GM12878 (cell line): ENCODE data around the gene YIF1A. TPM values are rescaled to one million over a fixed set of nuclear protein-coding genes. Genes with fewer than 3 reads are reported as not detected.

Experiments used
- BCL11A ChIP-seq: IDR thresholded peaks from 2 replicates; pipeline ENCODE4 v1.6.1; 2011; ENCODE audit warnings: low read depth, low read length
- CREB1 ChIP-seq: IDR thresholded peaks from 2 replicates; pipeline ENCODE4 v1.6.1; 2012; ENCODE audit warnings: low read depth, mild to moderate bottlenecking, inconsistent platforms
- CTCF ChIP-seq, 3 experiments: IDR thresholded peaks in 2 of 3; conservative IDR thresholded peaks in 1 of 3; 2 replicates each; pipeline ENCODE4 v1.5.1; 2011; ENCODE audit warnings: low read depth in 3 of 3, low read length in 3 of 3, mild to moderate bottlenecking in 3 of 3, control low read depth in 2 of 3, moderate library complexity in 2 of 3, inconsistent platforms in 1 of 3, mixed read lengths in 1 of 3; ENCODE audit not compliant: control insufficient read depth in 2 of 3, insufficient read depth in 1 of 3; ENCODE audit errors: extremely low read depth in 1 of 3
- DPF2 ChIP-seq: fragments of 450-650 bp; IDR thresholded peaks from 2 replicates; pipeline ENCODE4 v1.6.1; 2017; ENCODE audit warnings: mild to moderate bottlenecking
- EZH2 ChIP-seq: IDR thresholded peaks from 2 replicates; pipeline ENCODE4 v1.6.1; 2012; ENCODE audit warnings: low read depth, mild to moderate bottlenecking, control low read depth, inconsistent platforms, low read length, borderline replicate concordance; ENCODE audit not compliant: control insufficient read depth
- FOXM1 ChIP-seq: IDR thresholded peaks from 2 replicates; pipeline ENCODE4 v1.6.1; 2012; ENCODE audit warnings: low read depth, mild to moderate bottlenecking, inconsistent platforms, low read length, moderate library complexity
- IKZF2 ChIP-seq, 2 experiments: fragments of 450-650 bp; IDR thresholded peaks; 2 replicates each; pipeline ENCODE4 v1.6.1; 2017; ENCODE audit warnings: mild to moderate bottlenecking in 2 of 2, moderate library complexity in 2 of 2
- JUNB ChIP-seq: IDR thresholded peaks from 2 replicates; pipeline ENCODE4 v1.6.1; 2016; ENCODE audit warnings: antibody characterized with exemption, mild to moderate bottlenecking
- NRF1 ChIP-seq: conservative IDR thresholded peaks from 2 replicates; pipeline ENCODE4 v1.6.1; 2011; ENCODE audit warnings: mild to moderate bottlenecking, low read depth, low read length, improper control_type of control experiment
- RAD21 ChIP-seq: IDR thresholded peaks from 2 replicates; pipeline ENCODE4 v1.6.1; 2011; ENCODE audit warnings: mild to moderate bottlenecking, low read depth, low read length, moderate library complexity; ENCODE audit not compliant: insufficient read depth
- RUNX3 ChIP-seq: IDR thresholded peaks from 2 replicates; pipeline ENCODE4 v1.6.1; 2012; ENCODE audit warnings: low read length, inconsistent platforms
- SIN3A ChIP-seq: IDR thresholded peaks from 2 replicates; pipeline ENCODE4 v1.6.1; 2012; ENCODE audit warnings: low read depth, low read length, improper control_type of control experiment
- SREBF1 ChIP-seq: IDR thresholded peaks from 2 replicates; pipeline ENCODE4 v1.6.1; 2012; ENCODE audit warnings: mild to moderate bottlenecking, low read length
- SUZ12 ChIP-seq: fragments of 200-600 bp; sonication (generic); IDR thresholded peaks from one replicate; pipeline ENCODE4 v1.6.1; 2018; ENCODE audit warnings: antibody characterized with exemption, mild to moderate bottlenecking; ENCODE audit not compliant: unreplicated experiment
- YBX1 ChIP-seq: fragments of 450-650 bp; IDR thresholded peaks from 2 replicates; pipeline ENCODE4 v1.6.1; 2016; ENCODE audit warnings: antibody characterized with exemption
- YY1 ChIP-seq: IDR thresholded peaks from 2 replicates; pipeline ENCODE4 v1.6.1; 2011; ENCODE audit warnings: low read depth, mild to moderate bottlenecking, low read length
- ZNF207 ChIP-seq: fragments of 450-650 bp; IDR thresholded peaks from 2 replicates; pipeline ENCODE4 v1.6.1; 2014; ENCODE audit warnings: antibody characterized with exemption, mild to moderate bottlenecking, borderline replicate concordance
- polyA plus RNA-seq, 11 experiments: library from polyadenylated mRNA; depleted of rRNA in 4 of 11; unstranded in 6 of 11; stranded (reverse) in 5 of 11; fragments of >200 nt; fragmentation: Nextera tagmentation in 4 of 11; fragmentation: Illumina TruSeq in 1 of 11; extraction: Ambion mirVana in 4 of 11; extraction: Trizol in 1 of 11; gene quantifications; 1 replicate in 1 of 11; 2 replicates in 10 of 11; pipeline versions ENCODE4 v1.2.1 to v1.2.3, GENCODE V29; 2011 to 2016; ENCODE audit warnings: inconsistent platforms in 2 of 11, missing spikeins in 2 of 11, low read depth in 1 of 11
- total RNA-seq, 4 experiments: library from RNA; depleted of rRNA in 3 of 4; stranded (reverse); fragments of >200 nt in 3 of 4; fragmentation: Illumina TruSeq in 1 of 4; extraction: Trizol in 1 of 4; gene quantifications; 2 replicates each; pipeline versions ENCODE4 v1.2.1 to v1.2.3, GENCODE V29; 2013 to 2021
- TF ChIP-seq, protein P1 (sequence below): fragments of 150-350 bp; IDR thresholded peaks from 2 replicates; pipeline ENCODE4 v1.6.1; 2014; ENCODE audit warnings: mild to moderate bottlenecking, low read depth, low read length
- TF ChIP-seq, protein P2 (sequence below): fragments of 450-650 bp; IDR thresholded peaks from 2 replicates; pipeline ENCODE4 v1.6.1; 2018; ENCODE audit warnings: borderline replicate concordance, mild to moderate bottlenecking; ENCODE audit not compliant: partially characterized antibody
- TF ChIP-seq, protein P3 (sequence below): IDR thresholded peaks from 2 replicates; pipeline ENCODE4 v1.6.1; 2012; ENCODE audit warnings: low read length, inconsistent platforms

YIF1A gene
- total and polyA plus RNA-seq, 10 of the 15 experiments (the other 5 are each of a cell fraction or from before 2014, with no cell fraction given) = 6.6 to 128 (median 71.7) TPM

GRCh38 chr11:66282468-66283455, 6.2 kb downstream of the YIF1A start (continued):
- TF ChIP-seq, protein P1, sequence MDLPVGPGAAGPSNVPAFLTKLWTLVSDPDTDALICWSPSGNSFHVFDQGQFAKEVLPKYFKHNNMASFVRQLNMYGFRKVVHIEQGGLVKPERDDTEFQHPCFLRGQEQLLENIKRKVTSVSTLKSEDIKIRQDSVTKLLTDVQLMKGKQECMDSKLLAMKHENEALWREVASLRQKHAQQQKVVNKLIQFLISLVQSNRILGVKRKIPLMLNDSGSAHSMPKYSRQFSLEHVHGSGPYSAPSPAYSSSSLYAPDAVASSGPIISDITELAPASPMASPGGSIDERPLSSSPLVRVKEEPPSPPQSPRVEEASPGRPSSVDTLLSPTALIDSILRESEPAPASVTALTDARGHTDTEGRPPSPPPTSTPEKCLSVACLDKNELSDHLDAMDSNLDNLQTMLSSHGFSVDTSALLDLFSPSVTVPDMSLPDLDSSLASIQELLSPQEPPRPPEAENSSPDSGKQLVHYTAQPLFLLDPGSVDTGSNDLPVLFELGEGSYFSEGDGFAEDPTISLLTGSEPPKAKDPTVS = peak; percentile 11; the same call in 1 of the 2 replicates
- TF ChIP-seq, protein P2, sequence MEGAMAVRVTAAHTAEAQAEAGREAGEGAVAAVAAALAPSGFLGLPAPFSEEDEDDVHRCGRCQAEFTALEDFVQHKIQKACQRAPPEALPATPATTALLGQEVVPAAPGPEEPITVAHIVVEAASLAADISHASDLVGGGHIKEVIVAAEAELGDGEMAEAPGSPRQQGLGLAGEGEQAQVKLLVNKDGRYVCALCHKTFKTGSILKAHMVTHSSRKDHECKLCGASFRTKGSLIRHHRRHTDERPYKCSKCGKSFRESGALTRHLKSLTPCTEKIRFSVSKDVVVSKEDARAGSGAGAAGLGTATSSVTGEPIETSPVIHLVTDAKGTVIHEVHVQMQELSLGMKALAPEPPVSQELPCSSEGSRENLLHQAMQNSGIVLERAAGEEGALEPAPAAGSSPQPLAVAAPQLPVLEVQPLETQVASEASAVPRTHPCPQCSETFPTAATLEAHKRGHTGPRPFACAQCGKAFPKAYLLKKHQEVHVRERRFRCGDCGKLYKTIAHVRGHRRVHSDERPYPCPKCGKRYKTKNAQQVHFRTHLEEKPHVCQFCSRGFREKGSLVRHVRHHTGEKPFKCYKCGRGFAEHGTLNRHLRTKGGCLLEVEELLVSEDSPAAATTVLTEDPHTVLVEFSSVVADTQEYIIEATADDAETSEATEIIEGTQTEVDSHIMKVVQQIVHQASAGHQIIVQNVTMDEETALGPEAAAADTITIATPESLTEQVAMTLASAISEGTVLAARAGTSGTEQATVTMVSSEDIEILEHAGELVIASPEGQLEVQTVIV = peak; percentile 98
- TF ChIP-seq ZNF207 = peak; percentile 86
- no peak for TF ChIP-seq JUNB
- no peak for TF ChIP-seq EZH2
- TF ChIP-seq, protein P3, sequence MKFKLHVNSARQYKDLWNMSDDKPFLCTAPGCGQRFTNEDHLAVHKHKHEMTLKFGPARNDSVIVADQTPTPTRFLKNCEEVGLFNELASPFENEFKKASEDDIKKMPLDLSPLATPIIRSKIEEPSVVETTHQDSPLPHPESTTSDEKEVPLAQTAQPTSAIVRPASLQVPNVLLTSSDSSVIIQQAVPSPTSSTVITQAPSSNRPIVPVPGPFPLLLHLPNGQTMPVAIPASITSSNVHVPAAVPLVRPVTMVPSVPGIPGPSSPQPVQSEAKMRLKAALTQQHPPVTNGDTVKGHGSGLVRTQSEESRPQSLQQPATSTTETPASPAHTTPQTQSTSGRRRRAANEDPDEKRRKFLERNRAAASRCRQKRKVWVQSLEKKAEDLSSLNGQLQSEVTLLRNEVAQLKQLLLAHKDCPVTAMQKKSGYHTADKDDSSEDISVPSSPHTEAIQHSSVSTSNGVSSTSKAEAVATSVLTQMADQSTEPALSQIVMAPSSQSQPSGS = no peak
- peak; percentile 79 for TF ChIP-seq YY1
- TF ChIP-seq SIN3A = peak; percentile 96
- peak; percentile 90 to 99 (median 97); a peak in 5 of 6 replicates for TF ChIP-seq CTCF (IDR thresholded peaks at IDR 0.05 in 2 of 3, conservative IDR thresholded peaks at IDR 0.05 in 1 of 3; ENCODE audit: control insufficient read depth in 2 of 3, extremely low read depth in 1 of 3, insufficient read depth in 1 of 3, low read depth in 3 of 3, low read length in 3 of 3)
- TF ChIP-seq FOXM1 = peak; percentile 40; the same call in 1 of the 2 replicates
- peak; percentile 42; the same call in 1 of the 2 replicates for TF ChIP-seq CREB1
- TF ChIP-seq BCL11A = no peak
- TF ChIP-seq SUZ12 = no peak
- TF ChIP-seq DPF2 = no peak
- no peak for TF ChIP-seq SREBF1
- 0 out of 2 replicates have a peak, but pooled peaks have one; percentile 12 for TF ChIP-seq RUNX3
- TF ChIP-seq IKZF2 (IDR thresholded peaks at IDR 0.05) = no peak
- TF ChIP-seq RAD21 = peak; percentile 42; the same call in 1 of the 2 replicates
- TF ChIP-seq NRF1 = no peak
- TF ChIP-seq YBX1 = no peak
